Hepatocyte (in vitro differentiated cells): Measurements from ENCODE around the gene RPE.

ENCODE experiments used
- CTCF ChIP-seq: fragments of 200-600 bp; sonication (generic); IDR thresholded peaks from 2 replicates; pipeline ENCODE4 v1.5.1; 2016; ENCODE audit warnings: antibody characterized with exemption, mild to moderate bottlenecking; ENCODE audit not compliant: poor library complexity
- EZH2 ChIP-seq: fragments of 200-600 bp; sonication (generic); IDR thresholded peaks from 2 replicates; pipeline ENCODE4 v1.6.1; 2016; ENCODE audit warnings: antibody characterized with exemption, mild to moderate bottlenecking, borderline replicate concordance

- no peak for TF ChIP-seq CTCF
- TF ChIP-seq EZH2, result no peak
Observed at GRCh38 chr2:209988010-209988409, 14.4 kb upstream of the RPE start.
